BLaER1 (cell line): Measurements from ENCODE around the gene PROKR1.
"Not testable (repeated sequence)": the region's sequence is repeated elsewhere in the genome, so short reads cannot be mapped to it uniquely, and the experiment has no call there.

ENCODE experiments used
- H3K27ac ChIP-seq: shearing (Covaris generic); formaldehyde crosslinking; 2 replicates; pipeline ENCODE4 v1.8.1; 2022
- H3K27me3 ChIP-seq: shearing (Covaris generic); formaldehyde crosslinking; 2 replicates; pipeline ENCODE4 v1.8.1; 2022
- H3K36me3 ChIP-seq: shearing (Covaris generic); formaldehyde crosslinking; 2 replicates; pipeline ENCODE4 v1.8.1; 2022
- H3K4me1 ChIP-seq: shearing (Covaris generic); formaldehyde crosslinking; 2 replicates; pipeline ENCODE4 v1.8.1; 2022
- H3K4me2 ChIP-seq: shearing (Covaris generic); formaldehyde crosslinking; 2 replicates; pipeline ENCODE4 v1.8.1; 2022
- H3K4me3 ChIP-seq: shearing (Covaris generic); formaldehyde crosslinking; 2 replicates; pipeline ENCODE4 v1.8.1; 2022
- H3K9ac ChIP-seq: shearing (Covaris generic); formaldehyde crosslinking; 2 replicates; pipeline ENCODE4 v1.8.1; 2022
- H3K9me3 ChIP-seq: shearing (Covaris generic); formaldehyde crosslinking; 2 replicates; pipeline ENCODE4 v1.8.1; 2022
- H4K20me1 ChIP-seq: shearing (Covaris generic); formaldehyde crosslinking; 2 replicates; pipeline ENCODE4 v1.8.1; 2022
- Cebpa-rat ChIP-seq: shearing (Covaris generic); IDR thresholded peaks from 2 replicates; pipeline ENCODE4 v1.8.1; 2022

The PROKR1 gene

GRCh38 chr2:68673631-68674030 is 30.3 kb downstream of the PROKR1 start:
- H3K9me3 ChIP-seq, result peaks cover 37% of the 10 kb centered on the region
- TF ChIP-seq Cebpa-rat, result no peak

GRCh38 chr2:68675470-68675869 is 32.1 kb downstream of the PROKR1 start:
- Histone ChIP-seq H3K36me3 (no peaks in the 10 kb centered on the region), H3K27ac (no peak overlapping the region), H3K9me3 (peaks cover 38% of the 10 kb centered on the region), H3K4me3 (no peak overlapping the region), H3K4me1 (peaks cover 37% of the 10 kb centered on the region), H3K9ac (no peak overlapping the region), H3K4me2 (no peak overlapping the region), H4K20me1 (no peaks in the 10 kb centered on the region), H3K27me3 (no peaks in the 10 kb centered on the region)
- no peak for TF ChIP-seq Cebpa-rat

More at GRCh38 chr2:68673631-68674030, 30.3 kb downstream of the PROKR1 start:
- H3K9ac ChIP-seq, result no peak overlapping the region; the same call in 1 of the 2 replicates
- H3K4me2 ChIP-seq, result peak overlapping the region; percentile 77
- no peaks in the 10 kb centered on the region for H4K20me1 ChIP-seq
- peak overlapping the region; percentile 42; the same call in 1 of the 2 replicates for H3K4me3 ChIP-seq
- H3K4me1 ChIP-seq, result peaks cover 37% of the 10 kb centered on the region
- H3K36me3 ChIP-seq, result no peaks in the 10 kb centered on the region
- H3K27ac ChIP-seq, result peak overlapping the region; percentile 61; the same call in 1 of the 2 replicates
- no peaks in the 10 kb centered on the region for H3K27me3 ChIP-seq

GRCh38 chr2:68677837-68678236 is 34.5 kb downstream of the PROKR1 start:
- H3K36me3 ChIP-seq, H3K27me3 ChIP-seq, H3K4me3 ChIP-seq, H3K9ac ChIP-seq, H4K20me1 ChIP-seq, H3K27ac ChIP-seq, H3K4me2 ChIP-seq: not testable (repeated sequence)
- Histone ChIP-seq H3K9me3 (peaks cover 42% of the 10 kb centered on the region), H3K4me1 (peaks cover 33% of the 10 kb centered on the region)

GRCh38 chr2:68679166-68679916 is 36.0 kb downstream of the PROKR1 start:
- peak overlapping the region; percentile 59 for H3K4me3 ChIP-seq
- H3K27ac ChIP-seq, result peak overlapping the region; percentile 64; the same call in 1 of the 2 replicates
- H3K4me2 ChIP-seq, result peak overlapping the region; percentile 51
- H3K27me3 ChIP-seq, H4K20me1 ChIP-seq, H3K36me3 ChIP-seq: not testable (repeated sequence)
- peaks cover 22% of the 10 kb centered on the region for H3K4me1 ChIP-seq
- H3K9me3 ChIP-seq, result peaks cover 42% of the 10 kb centered on the region
- peak overlapping the region; percentile 58; the same call in 1 of the 2 replicates for H3K9ac ChIP-seq

- not testable (repeated sequence) for H3K36me3 ChIP-seq, H3K27me3 ChIP-seq, H4K20me1 ChIP-seq
- Histone ChIP-seq H3K27ac (peak overlapping the region; percentile 64; the same call in 1 of the 2 replicates), H3K4me2 (peak overlapping the region; percentile 51), H3K9ac (peak overlapping the region; percentile 58; the same call in 1 of the 2 replicates), H3K9me3 (peaks cover 37% of the 10 kb centered on the region), H3K4me1 (peaks cover 20% of the 10 kb centered on the region), H3K4me3 (peak overlapping the region; percentile 59)
Observed at GRCh38 chr2:68679917-68680267, 36.5 kb downstream of the PROKR1 start.

- peaks cover 25% of the 10 kb centered on the region for H3K9me3 ChIP-seq
- peaks cover 29% of the 10 kb centered on the region for H3K4me1 ChIP-seq
- H3K27ac ChIP-seq, result no peak overlapping the region
- no peak overlapping the region for H3K9ac ChIP-seq
- 0 out of 2 replicates have a peak, but pooled peaks cover 6% of the 10 kb centered on the region for H3K36me3 ChIP-seq
- H3K4me2 ChIP-seq, result peak overlapping the region; percentile 31
- H3K27me3 ChIP-seq, result no peaks in the 10 kb centered on the region
- no peak overlapping the region for H3K4me3 ChIP-seq
- H4K20me1 ChIP-seq, result no peaks in the 10 kb centered on the region
- no peak for TF ChIP-seq Cebpa-rat
Observed at GRCh38 chr2:68684197-68684596, 40.8 kb downstream of the PROKR1 start.

- Histone ChIP-seq H4K20me1 (no peaks in the 10 kb centered on the region), H3K4me2 (no peak overlapping the region), H3K4me1 (peaks cover 41% of the 10 kb centered on the region), H3K4me3 (no peak overlapping the region), H3K9ac (no peak overlapping the region), H3K27ac (no peak overlapping the region), H3K27me3 (no peaks in the 10 kb centered on the region), H3K9me3 (peaks cover 17% of the 10 kb centered on the region), H3K36me3 (0 out of 2 replicates have a peak, but pooled peaks cover 2% of the 10 kb centered on the region)
- TF ChIP-seq Cebpa-rat, result no peak
Observed at GRCh38 chr2:68686178-68686577, 42.8 kb downstream of the PROKR1 start.

- Histone ChIP-seq H3K4me3 (no peak overlapping the region), H3K27ac (no peak overlapping the region), H3K4me2 (no peak overlapping the region), H3K9ac (no peak overlapping the region), H4K20me1 (no peaks in the 10 kb centered on the region), H3K36me3 (no peaks in the 10 kb centered on the region), H3K4me1 (peaks cover 41% of the 10 kb centered on the region), H3K27me3 (no peaks in the 10 kb centered on the region), H3K9me3 (peaks cover 8% of the 10 kb centered on the region)
- TF ChIP-seq Cebpa-rat, result no peak
Observed at GRCh38 chr2:68687018-68687417, 43.6 kb downstream of the PROKR1 start.

GRCh38 chr2:68689553-68690537 is 46.5 kb downstream of the PROKR1 start:
- peak overlapping the region; percentile 0 for H3K27ac ChIP-seq
- H3K4me2 ChIP-seq, result peak overlapping the region; percentile 35
- peak; percentile 85 for TF ChIP-seq Cebpa-rat
- H3K36me3 ChIP-seq, result peaks cover 6% of the 10 kb centered on the region; the same call in 1 of the 2 replicates
- H3K9ac ChIP-seq, result no peak overlapping the region
- H3K9me3 ChIP-seq, result peaks cover 6% of the 10 kb centered on the region
- no peak overlapping the region for H3K4me3 ChIP-seq
- no peaks in the 10 kb centered on the region for H3K27me3 ChIP-seq
- no peaks in the 10 kb centered on the region for H4K20me1 ChIP-seq
- H3K4me1 ChIP-seq, result peaks cover 33% of the 10 kb centered on the region
